AG09309 (cell line): ENCODE results near the gene NUDT6.

Source experiments
- DNase-seq: peaks from one replicate; pipeline ENCODE4 v3.0.0-alpha.2; 2010; ENCODE audit warnings: low read depth
- H3K4me3 ChIP-seq: 2 replicates; pipeline ENCODE4 v1.5.1; 2011; ENCODE audit warnings: mild to moderate bottlenecking, low read depth, low read length, moderate library complexity; ENCODE audit not compliant: control insufficient read depth
- TF ChIP-seq, protein P1 (sequence below): IDR thresholded peaks from 2 replicates; pipeline ENCODE4 v1.5.1; 2011; ENCODE audit warnings: mild to moderate bottlenecking, low read depth, low read length, inconsistent platforms; ENCODE audit not compliant: insufficient read depth, control insufficient read depth; ENCODE audit errors: missing control alignments

The NUDT6 gene

GRCh38 chr4:122842984-122843531, 79.3 kb downstream of the NUDT6 start:
- no peak for DNase-seq
- no peak overlapping the region for H3K4me3 ChIP-seq
- TF ChIP-seq, protein P1, sequence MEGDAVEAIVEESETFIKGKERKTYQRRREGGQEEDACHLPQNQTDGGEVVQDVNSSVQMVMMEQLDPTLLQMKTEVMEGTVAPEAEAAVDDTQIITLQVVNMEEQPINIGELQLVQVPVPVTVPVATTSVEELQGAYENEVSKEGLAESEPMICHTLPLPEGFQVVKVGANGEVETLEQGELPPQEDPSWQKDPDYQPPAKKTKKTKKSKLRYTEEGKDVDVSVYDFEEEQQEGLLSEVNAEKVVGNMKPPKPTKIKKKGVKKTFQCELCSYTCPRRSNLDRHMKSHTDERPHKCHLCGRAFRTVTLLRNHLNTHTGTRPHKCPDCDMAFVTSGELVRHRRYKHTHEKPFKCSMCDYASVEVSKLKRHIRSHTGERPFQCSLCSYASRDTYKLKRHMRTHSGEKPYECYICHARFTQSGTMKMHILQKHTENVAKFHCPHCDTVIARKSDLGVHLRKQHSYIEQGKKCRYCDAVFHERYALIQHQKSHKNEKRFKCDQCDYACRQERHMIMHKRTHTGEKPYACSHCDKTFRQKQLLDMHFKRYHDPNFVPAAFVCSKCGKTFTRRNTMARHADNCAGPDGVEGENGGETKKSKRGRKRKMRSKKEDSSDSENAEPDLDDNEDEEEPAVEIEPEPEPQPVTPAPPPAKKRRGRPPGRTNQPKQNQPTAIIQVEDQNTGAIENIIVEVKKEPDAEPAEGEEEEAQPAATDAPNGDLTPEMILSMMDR: no peak
